GM13977 (cell line): Measurements from ENCODE around the gene ANAPC13.

ENCODE experiments used
- DNase-seq: peaks from one replicate; pipeline ENCODE4 v3.0.0; 2012; ENCODE audit warnings: low spot score
- CTCF ChIP-seq: IDR thresholded peaks from 2 replicates; pipeline ENCODE4 v1.5.1; 2012; ENCODE audit warnings: mild to moderate bottlenecking, control low read depth; ENCODE audit not compliant: insufficient read depth; ENCODE audit errors: extremely low read depth, missing control alignments
- in situ Hi-C: fragments of 300-500 bp; cut with MboI; formaldehyde crosslinking; loops from one replicate; pipeline ENCODE4 v1.12.0; 2022; ENCODE audit warnings: low sequenced_read_pairs, low pct_unique_long_range_greater_than_20kb, mixed read lengths, inconsistent platforms; ENCODE audit not compliant: unreplicated experiment

The ANAPC13 gene

GRCh38 chr3:134485718-134486576 is at the start of gene ANAPC13, which contains the start of gene CEP63:
ANAPC13 (minus strand) TSS chr3:134485985; CDS start chr3:134482904, 3,081 bp downstream.
CEP63 (plus strand) TSS chr3:134486057; CDS start chr3:134495321, 9,264 bp downstream.
- in situ Hi-C loops: no loop called here
- DNase-seq: peak; percentile 91
- no peak for TF ChIP-seq CTCF

GRCh38 chr3:134535186-134535970 is 49.6 kb upstream of the ANAPC13 start:
- no peak for TF ChIP-seq CTCF
- in situ Hi-C loops: no loop called here
- DNase-seq: no peak

- DNase-seq: no peak
- in situ Hi-C loops: no loop called here
- no peak for TF ChIP-seq CTCF
These were observed 47.7 kb upstream of the ANAPC13 start for GRCh38 chr3:134533493-134533892.

- TF ChIP-seq CTCF: no peak
- in situ Hi-C loops: no loop called here
- DNase-seq: no peak
These were observed 41.9 kb upstream of the ANAPC13 start for GRCh38 chr3:134527538-134528186.

- peak; percentile 23 for TF ChIP-seq CTCF
- in situ Hi-C loops: no loop called here
- no peak for DNase-seq
These were observed 41.3 kb upstream of the ANAPC13 start for GRCh38 chr3:134527037-134527436.

GRCh38 chr3:134526319-134526718 is 40.5 kb upstream of the ANAPC13 start:
- TF ChIP-seq CTCF: no peak
- DNase-seq: no peak
- in situ Hi-C loops: no loop called here
